RPMI8226 (cell line): ENCODE measurements around the gene XXYLT1.

ENCODE experiments used
- DNase-seq: peaks from one replicate; pipeline ENCODE4 v3.0.0-alpha.2; 2015

Gene XXYLT1

DNA sequence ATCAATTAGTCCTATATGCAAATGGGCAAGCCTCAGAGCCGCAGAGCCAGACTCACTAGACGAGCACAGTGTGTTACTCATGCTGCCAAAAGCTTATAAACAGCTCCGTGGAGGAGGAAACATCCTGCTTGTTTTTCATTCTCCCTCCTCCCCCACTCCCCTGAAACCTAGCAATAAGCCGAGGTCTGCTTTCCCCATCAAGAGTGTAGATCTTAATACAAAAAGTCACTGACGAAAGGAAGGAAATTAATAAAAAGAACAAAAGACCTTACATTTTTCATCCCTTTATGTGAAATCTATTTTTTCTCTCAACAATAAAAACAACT is 88.5 kb downstream of the XXYLT1 start:
- DNase-seq = no peak

DNA sequence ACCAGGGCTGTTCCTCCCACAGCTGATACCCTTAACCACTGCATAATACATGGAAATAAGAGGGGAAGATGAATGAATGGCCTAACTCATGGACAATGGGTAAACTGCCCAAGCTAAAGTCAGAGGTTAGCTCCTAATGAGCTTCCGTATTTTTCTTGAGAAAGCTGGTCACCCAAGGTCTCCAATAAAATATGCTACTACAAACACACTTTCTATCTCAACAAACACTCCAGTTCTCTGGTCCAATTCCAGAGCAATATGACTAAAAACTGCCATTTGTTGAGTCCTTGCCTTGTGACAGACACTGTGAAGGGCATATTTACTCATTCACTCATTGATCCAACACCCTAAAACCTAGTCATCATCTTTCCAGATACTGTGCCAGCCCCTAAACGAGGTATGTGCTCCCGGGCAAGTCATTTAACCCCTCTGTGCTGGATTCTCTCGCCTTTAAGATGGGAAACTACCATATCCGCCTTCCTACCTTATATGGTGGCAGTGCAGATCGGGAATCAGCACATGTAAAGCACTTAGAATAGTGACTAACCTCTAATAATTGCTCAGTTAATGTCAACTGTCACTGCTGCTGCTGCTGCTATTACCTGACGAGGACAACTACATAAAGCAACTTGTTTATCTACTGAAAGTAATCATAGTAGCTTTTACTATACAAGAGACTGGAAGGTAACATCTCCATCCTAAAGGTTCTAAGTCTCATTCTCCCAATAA is 89.1 kb downstream of the XXYLT1 start:
- DNase-seq = no peak

DNA sequence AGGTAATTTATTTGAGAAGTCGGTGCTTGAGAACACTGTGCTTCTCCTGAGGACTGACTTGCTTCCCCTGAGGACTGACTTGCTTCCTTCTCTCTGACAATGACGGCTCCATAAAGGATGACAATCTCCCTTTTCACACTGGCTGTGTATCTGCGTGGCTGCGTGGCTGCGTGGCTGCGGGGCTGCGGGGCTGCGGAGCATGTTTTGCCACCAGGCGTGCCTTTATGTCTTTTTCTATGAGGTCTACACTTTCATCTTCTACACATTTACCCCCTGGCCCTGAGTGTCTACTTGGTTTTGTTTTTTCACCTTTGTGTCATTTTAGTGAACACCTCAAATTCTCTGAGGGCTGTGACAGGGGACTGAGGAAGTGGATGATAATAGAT is 89.9 kb downstream of the XXYLT1 start:
- DNase-seq = no peak

DNA sequence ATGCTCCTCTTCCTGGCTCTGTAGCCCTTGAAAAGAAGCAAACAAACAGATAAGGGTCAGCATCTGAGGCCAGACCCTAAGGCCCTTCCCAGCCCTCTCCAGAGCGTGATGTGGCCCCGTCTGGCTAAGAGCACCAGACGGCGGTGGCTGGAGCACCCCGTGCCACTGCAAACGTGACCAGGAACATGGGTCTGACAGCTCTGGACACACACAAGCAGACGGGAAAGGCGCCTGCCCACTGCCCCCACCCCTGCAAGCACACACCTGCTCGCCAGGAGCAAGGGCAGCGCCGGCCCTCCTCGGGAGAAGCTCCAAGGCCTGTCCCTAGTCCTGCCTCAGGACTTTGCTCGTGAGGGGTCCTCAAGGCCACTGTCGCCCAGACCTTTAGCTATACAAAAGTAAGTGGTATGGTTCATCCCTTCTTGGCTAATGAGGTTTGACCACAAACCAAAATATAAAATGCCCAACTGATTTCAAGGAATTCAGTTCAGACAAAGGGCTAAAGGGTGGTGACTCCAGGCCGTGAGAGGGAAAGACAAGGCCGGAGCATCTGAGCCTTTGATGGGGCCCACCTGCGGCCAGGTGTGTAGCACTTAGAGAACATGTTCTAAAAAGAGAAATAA is 90.4 kb downstream of the XXYLT1 start:
- no peak for DNase-seq

DNA sequence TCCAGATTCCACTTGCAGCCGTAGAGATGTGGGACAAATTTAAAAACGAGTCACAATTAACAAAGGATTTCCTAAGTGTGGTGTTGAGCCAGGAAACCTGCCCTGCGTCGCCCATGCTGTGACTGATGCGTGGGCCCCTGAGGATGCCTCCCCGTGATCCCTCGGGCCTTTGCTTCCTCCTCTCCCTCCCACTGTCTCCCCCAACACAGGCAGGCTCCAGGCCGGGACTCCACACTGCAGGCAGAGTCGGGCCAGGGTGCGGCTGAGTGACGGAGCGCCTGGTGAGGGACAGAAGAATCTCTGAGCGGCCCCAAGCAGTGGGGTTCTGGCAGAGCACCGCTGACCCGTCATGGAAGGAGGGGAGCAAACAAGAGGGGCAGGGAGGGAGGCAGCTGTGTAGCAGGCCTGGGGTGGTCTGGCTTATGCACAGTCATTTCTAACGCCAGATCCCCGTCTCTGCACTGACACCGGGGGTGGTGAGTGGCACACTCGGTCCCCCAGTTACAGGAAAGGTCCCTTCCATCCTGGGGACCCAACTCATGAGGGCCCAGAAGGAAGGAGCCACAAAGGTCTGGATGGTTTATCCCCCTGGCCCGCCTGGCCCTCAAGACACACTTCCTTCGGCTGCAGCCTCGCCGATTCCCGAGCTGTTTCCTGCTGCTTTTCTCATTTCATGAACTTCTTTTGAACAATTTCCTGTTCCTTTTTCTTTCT is 91.0 kb downstream of the XXYLT1 start:
- no peak for DNase-seq

DNA sequence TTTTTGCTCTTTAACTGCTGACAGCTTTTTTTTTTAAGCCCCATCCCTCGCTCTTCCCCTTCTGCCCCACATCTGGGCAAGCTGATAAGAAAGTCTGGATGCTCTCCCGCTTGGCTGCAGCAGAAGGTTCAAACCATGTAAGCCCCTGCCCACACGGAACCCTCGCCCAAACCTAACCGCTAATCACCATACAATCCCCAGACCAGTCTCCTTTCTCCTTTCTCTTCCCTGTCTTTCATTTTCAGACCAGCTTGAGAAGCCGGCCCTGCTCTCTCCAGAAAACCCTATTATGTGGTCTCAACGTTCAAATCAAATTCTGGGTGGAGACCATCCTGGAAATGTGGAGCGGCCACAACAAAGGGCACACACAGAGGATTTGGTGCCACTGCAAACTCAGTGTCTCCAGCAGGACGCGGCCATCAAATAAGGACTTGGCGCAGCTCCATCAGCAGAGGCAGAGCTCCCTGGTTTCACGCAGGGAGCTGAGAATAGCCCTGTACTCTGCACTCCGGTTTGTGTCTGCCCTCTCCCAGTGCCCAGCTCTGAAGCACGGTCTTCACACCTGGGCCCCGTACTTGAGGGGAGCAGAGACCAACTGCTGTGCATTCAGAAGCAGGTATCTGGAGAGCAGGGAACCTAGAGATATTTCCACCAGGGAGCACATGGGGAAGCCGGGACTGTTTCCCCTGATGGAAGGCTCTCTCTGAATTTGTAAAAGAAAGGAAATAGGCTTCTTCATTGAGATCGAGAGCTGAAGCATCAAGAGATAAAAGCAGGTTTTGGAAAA is 92.6 kb downstream of the XXYLT1 start:
- DNase-seq = no peak

DNA sequence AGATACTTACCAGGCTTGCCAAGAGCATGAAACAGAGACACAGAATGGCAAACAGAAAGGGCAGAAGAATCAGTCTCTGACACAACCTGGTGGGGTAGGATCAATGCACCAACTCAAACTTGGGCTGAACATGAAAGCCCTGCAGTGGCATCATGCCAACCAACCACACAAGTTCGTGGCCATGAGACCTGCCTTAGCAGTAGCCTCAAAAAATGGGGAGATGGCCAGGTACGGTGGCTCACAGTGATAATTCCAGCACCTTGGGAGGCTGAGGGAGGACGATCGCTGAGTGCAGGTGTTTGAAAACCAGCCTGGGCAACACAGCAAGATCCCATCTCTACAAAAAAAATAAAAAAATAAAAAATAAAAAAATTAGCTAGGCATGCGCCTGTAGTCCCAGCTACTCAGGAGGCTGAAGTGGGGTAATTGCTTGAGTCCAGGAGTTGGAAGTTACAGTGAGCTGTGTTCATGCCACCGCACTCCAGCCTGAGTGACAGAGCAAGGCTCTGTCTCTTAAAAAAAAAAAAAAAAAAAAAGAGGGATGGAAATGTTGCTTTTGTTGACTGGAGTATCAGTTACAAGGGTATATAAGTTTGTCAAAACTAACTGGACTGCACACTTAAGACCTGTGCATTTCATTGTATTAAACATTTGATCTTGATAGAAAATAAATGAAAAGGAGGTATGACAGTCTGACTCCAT is 93.4 kb downstream of the XXYLT1 start:
- DNase-seq = no peak

DNA sequence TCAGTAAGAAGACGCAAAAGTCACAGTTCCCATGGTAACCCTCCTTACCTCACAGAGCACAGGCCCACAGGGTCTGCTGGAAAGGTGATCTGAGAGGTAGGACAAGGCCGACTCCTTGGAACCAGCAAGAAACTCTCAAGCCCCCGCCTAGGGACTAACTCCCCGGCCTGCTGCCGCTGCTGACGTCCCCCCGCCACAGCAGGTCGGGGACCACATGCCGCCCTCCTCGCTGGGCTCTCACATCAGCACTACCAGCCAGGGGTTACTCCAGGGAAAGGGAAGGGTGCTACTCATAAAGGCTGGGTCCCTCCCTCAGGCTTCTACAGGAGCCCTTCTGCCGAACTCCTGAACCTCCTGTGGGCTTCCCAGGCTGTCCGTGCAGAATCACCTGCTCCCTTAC is 94.2 kb downstream of the XXYLT1 start:
- no peak for DNase-seq

DNA sequence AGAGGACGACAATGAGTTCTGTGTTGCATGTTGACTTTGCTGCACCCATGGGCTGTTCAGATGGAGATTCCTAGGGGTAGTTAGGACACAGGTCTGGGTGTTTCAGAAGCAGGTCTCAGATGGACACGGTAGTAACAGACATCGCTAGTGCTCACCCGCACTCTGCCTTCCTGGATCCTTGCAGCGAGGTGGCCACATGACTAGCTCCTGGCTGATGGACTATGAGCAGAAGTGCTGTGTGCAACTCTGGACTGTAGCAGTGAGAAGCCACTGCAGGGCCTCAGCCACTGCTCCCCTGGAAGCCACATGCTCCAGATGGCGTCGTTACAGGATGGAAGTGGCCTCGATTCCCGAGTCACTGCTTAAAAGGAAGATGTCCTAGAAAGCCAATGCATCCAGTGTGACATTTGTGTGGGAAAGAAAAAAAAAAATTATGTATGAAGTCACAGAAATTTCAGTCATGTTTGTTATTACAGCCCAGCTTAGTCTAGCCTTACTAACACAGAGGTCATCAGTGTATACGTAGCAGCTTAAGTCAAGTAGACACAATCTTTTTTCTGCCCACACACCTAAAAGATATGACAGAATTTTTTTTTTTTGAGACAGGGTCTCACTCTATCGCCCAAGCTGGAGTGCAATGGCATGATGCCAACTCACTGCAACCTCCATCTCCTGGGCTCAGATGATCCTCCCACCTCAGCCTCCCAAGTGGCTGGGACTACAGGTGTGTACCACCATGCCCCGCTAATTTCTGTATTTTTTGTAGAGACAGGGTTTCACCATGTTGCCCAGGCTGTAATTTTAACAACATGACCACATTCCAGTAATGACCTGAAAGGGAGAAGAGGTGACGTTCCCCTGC is 95.3 kb downstream of the XXYLT1 start:
- DNase-seq = no peak

DNA sequence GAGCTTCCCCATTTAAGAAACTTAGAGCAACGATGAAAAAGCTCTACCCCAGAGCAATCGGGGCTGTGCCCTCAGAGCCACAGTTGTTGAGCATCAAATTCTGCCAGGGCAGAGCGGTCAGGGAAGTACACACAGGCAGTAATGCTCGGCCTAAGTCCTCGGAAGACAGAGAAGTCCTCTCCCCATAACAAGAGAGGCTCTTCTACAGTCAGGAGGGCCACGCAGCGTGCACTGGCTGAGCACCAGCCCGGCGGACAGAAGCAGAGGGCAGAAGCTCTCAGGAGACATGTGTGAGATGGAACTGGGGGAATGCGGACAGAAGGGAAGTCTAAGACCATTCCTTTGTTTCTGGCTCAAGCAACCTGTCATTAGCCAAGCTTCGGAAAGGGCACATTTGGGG is 95.9 kb downstream of the XXYLT1 start:
- DNase-seq = no peak

DNA sequence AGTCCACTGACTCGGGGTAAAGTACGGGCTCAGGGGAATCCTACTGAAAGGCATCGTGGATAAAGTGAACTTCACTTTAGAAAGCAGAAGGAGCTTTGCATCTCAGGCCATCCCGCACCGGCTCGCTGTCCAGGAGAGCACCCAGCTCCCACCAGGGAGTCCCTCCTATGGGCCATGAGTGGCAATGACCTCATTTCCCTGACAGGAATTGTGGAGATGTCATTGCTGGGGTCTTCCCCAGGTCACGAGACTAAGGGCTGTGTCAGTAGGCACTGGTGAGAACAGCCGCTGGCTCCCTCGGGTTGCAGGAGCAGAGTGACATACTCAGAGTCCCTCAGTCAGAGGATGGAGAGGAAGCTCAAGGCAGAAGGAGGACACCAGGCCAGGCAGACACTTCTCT is 97.3 kb downstream of the XXYLT1 start:
- no peak for DNase-seq

DNA sequence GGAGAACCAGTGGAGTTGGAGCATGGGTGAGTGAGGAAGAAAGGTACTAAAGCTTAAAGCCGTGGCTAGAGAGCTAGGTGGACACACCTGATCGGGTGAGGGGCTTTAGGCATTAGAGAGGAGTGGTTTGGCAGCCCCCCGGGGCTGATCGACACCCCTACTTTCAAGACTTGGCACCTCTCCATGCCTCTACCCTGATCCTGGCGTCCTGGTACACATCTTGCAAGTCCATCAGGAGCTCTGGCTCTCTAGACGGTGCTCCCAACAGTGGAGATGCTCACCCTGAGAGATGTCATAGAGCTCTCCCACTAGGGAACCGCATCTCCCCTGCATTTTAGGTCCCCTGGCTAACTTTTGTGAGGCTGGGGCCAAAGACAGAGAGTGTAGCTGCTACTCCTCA is 98.1 kb downstream of the XXYLT1 start:
- no peak for DNase-seq

DNA sequence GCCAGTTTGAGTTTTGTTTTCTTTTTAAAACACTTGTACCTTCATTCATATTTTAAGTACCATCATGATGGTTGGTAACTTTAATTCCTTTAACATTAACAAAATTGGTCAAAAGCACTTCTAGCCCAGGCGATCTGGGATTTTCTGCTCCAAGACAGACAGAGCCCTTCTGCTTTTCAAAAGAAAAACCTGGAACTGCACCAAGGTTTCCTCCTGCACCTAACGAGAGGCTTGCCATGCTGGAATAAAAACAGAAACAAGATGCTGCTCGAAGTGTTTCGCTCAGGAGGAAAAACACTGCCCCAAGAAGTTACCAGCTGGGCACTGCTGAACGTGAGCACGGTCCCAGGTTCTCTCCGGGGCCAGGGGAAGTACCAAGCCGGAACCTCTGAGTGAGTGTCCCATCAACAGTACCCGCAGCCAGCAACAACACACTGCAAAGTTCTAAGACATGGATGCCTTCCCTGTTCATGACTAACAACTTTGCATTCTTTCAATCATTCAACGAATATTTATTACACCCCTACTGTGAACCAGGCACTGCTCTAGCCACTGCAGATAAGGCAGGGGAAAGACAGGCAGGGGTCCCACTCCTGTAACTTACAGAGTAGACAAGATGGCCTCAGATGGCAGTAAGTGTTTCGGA is 98.8 kb downstream of the XXYLT1 start:
- no peak for DNase-seq

DNA sequence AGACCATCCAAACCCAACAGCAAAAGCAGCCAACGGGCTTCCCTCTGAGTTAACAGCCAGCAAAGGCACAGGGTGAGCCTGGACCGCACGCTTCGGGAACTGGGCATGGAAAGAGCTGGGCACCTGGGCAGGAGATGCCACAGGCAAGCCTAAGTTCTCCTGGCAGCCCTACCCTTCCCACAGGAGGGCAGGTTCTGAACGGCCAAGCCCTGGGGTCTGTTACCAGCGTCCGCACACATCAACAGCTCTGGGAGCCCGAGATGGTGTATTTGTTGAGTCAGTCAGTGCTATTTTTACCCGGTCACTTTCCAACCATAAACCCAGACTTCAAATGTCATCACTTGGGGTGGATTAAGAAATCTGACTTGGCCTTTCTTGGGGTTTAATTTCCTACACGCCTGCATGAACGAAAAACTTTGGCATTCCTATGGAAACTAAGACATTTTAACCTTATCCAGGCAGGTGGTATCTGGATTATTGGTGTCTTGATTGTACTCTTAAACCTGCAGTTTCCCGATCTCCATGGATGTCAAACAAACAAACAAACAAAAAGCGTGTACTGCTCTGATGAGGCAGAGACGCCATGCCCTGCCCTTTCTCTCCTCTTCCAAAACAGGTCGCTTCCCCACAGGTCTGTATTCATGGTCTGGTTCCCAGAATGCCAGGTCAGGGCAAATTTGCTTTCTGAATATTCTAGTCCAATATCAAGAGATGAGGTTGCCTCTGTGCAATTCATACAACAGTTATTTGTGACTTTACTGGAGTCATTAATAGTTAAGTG is 99.7 kb downstream of the XXYLT1 start:
- no peak for DNase-seq

DNA sequence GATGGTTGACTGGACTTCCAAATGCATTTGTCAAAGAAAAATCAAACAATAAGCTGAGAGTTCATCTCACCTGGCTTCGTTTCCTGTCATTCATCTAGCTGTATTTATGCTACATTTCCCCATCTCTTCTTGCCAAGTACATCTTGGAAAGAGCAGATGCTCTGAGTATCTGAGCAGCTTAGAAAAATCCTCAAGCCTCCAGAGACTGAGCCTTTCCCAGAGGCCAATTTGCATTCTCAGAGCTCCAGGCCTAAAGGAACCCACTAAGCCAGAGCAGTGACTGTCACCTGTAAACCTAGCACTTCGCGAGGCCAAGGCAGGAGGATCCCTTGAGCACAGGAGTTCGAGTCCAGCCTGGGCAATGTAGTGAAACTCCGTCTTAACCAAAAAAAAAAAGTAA is 100.5 kb downstream of the XXYLT1 start:
- DNase-seq = no peak

DNA sequence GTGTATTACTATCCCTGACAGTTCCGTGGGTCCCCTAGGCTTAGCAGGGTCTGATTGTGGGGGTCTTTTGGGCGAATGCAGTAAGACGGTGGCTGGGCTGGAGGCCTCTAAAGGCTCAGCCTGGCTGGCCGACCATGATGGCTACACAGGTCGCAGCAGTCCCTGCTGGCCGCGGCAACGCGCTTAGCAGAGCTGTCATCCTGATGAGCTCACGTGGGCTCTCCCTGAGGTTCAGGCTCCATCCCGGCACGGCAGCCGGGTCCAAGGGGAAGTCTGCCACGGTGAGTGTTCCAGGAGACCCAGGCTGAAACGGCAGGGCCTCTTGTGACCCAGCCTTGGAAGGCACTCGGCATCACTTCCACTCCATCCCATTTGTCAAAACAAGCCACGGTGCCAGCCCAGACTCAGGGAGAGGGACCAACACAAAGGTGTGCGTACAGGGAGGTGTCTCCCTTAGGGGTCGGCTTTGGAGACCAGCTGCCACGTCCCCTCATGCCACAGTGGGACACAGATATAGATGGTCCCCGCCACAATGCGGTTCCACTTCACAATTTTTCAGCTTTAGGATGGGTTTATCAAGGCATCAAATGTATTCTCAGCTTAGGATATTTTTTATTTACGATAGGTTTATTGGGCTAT is 101.8 kb downstream of the XXYLT1 start:
- no peak for DNase-seq

DNA sequence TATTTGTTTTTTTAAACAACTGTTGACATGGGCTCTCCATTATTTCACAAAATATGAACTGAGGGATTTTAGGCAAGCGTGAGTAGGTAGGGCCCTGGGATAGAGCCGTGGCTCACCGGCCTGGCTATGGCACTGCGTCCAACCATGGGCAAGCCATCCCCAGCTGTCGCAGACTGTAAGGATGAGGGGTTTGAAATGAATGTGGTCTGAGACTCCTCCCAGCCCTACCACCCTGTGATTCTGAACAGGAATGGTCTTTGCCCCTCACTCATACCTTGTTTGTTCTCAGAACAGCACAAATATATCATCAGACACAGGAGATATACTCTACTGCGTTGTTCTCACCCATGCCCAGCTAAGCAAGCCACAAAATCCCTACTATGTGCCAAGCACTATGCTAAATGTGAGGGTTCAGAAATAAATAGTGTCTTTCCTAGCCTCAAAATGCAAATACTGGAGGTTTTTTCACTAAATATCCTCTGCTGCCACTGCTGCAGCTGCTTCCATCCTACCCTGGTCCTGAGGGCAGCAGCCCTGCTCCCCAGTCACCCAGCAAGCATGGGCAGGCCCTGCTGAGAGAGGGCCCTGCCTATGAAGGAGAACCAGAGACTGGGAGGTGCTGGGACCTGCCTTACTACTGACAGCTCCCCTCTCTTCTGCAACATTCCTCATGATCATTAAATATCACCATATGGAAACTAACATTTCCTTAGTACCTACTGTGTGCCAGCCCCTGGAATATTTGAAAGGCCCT is 102.8 kb downstream of the XXYLT1 start:
- DNase-seq = no peak

DNA sequence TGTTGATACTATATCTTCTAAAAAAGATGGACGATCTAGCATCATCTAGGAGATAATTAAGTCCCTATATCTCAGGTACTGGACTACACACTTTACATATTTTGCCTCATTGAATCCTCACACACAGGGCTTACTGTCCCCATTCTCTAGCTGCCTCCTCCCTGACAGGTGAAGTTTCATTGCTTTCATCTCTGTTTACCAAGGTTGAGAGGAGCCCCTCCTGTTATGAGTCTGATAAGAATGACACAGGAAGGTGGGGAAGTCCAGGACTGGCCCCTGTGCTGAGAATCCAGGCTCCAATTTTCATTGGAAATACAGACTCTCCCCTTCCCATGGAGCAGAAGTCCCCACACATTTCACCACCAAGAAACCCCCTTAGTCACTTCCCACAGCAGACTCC is 105.2 kb downstream of the XXYLT1 start:
- no peak for DNase-seq

DNA sequence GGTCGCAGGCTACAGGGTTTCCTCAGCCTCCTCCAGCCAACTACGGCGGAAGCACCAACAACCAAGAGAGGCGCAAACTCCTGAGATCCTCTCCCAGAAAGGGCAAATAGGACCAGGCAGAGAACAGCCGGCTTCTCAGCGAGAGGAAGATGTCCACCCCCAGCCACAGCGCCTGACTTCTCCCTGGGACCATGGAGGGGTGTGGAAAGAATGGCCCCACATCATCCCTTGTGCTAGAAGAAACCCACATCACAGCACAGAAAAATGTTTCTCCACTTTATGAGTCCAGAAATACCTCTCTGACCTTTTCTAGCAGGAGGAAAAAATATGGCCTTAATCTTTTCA is 105.7 kb downstream of the XXYLT1 start:
- no peak for DNase-seq
